Spinal cord (tissue), 10 donors: ENCODE measurements around the gene ULK1. TPM values are rescaled to one million over a fixed set of nuclear protein-coding genes. Genes with fewer than 3 reads are reported as not detected.

Experiments
- DNase-seq, 6 donors: peaks; one replicate each; pipeline versions ENCODE4 v3.0.0 to v3.0.0-alpha.2; 2013 to 2015; ENCODE audit warnings: low spot score in 6 of 6, low read depth in 4 of 6
- H3K27ac ChIP-seq: one replicate; pipeline ENCODE4 v1.5.1; 2013; ENCODE audit warnings: low read depth, low read length, control low read depth
- H3K27me3 ChIP-seq: one replicate; pipeline ENCODE4 v1.6.1; 2013; ENCODE audit warnings: low read length; ENCODE audit not compliant: control insufficient read depth, insufficient read depth
- H3K36me3 ChIP-seq: one replicate; pipeline ENCODE4 v1.6.1; 2013; ENCODE audit warnings: low read length; ENCODE audit not compliant: control insufficient read depth, insufficient read depth
- H3K4me1 ChIP-seq: one replicate; pipeline ENCODE4 v1.6.1; 2013; ENCODE audit warnings: low read length; ENCODE audit not compliant: control insufficient read depth, insufficient read depth
- H3K4me3 ChIP-seq: one replicate; pipeline ENCODE4 v1.5.1; 2013; ENCODE audit warnings: low read depth, low read length, control low read depth
- H3K9me3 ChIP-seq: one replicate; pipeline ENCODE4 v1.6.1; 2013; ENCODE audit warnings: low read length; ENCODE audit not compliant: control insufficient read depth, insufficient read depth
- WGBS: methylation state at CpG from one replicate; pipeline ENCODE4 v1.1.5; 2013; ENCODE audit warnings: missing lambda C conversion rate; ENCODE audit not compliant: insufficient coverage; 5-methylcytosine and 5-hydroxymethylcytosine counted together
- polyA plus RNA-seq, 2 donors: library from polyadenylated mRNA; unstranded; fragments of 120-200 nt; gene quantifications; one replicate each; pipeline ENCODE4 v1.2.1, GENCODE V29; 2013; ENCODE audit not compliant: insufficient read length in 2 of 2
- total RNA-seq, 2 donors: library from RNA; depleted of rRNA in 1 of 2; stranded (reverse); fragments of 120-200 nt in 1 of 2; fragments of >200 nt in 1 of 2; gene quantifications; one replicate each; pipeline versions ENCODE4 v1.2.3 to v1.2.4, GENCODE V29; 2013 to 2014
- donor health status: healthy.

ULK1 gene
- total and polyA plus RNA-seq, 4 donors: 10.0 to 50.0 (median 24.6) TPM

DNA sequence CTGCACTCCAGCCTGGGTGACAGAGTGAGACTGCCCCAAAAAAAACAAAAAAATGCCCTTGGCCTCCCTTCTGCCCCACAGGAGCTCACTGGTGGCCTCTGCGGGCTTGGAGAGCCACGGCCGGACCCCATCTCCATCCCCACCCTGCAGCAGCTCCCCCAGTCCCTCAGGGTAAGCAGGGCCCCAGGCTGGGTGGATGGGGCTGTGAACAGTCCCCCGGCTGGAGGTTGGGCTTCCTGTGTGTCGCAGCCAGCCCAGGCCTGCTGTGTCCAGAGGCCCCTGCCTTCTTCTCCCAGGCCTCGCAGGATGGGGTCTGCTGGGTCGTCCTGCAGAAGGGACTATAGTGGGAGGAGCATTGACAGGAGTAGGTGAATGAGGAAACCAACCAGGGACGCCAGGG is 19.2 kb downstream of the ULK1 start:
- Histone ChIP-seq H3K27me3 (no peaks in the 10 kb centered on the region), H3K27ac (no peak overlapping the region), H3K36me3 (peaks cover 100% of the 10 kb centered on the region), H3K4me3 (no peak overlapping the region), H3K4me1 (peaks cover 12% of the 10 kb centered on the region), H3K9me3 (no peaks in the 10 kb centered on the region)
- DNase-seq: no peak
- 99% methylated on average over 7 of the region's 8 CpGs for WGBS

DNA sequence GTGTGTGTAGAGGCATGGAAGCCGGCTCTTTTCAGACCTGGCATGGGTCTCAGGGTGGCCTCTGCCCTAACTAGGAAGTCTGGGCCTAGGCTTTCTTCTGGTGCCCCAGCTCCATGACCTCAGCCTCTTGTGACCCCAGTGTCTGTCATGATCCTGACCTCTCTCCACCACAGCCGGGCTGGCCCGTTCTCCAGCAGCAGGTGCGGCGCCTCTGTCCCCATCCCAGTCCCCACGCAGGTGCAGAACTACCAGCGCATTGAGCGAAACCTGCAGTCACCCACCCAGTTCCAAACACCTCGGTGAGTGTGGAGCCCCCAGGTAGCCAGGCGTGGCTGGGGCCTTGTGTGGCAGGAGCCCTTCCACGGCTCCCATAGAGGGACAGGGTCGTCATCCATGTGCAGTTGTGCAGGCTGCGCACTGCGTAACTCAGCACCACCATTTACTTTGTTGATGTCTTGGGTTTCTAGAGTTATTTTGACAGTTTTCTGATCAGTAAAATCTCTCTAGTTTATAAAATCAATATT is 19.8 kb downstream of the ULK1 start:
- H3K36me3 ChIP-seq: peaks cover 100% of the 10 kb centered on the region
- no peak overlapping the region for H3K4me3 ChIP-seq
- H3K9me3 ChIP-seq: no peaks in the 10 kb centered on the region
- WGBS: 92% methylated on average over 10 of the region's 14 CpGs
- no peak overlapping the region for H3K27ac ChIP-seq
- peaks cover 12% of the 10 kb centered on the region for H3K4me1 ChIP-seq
- DNase-seq: no peak
- H3K27me3 ChIP-seq: no peaks in the 10 kb centered on the region

DNA sequence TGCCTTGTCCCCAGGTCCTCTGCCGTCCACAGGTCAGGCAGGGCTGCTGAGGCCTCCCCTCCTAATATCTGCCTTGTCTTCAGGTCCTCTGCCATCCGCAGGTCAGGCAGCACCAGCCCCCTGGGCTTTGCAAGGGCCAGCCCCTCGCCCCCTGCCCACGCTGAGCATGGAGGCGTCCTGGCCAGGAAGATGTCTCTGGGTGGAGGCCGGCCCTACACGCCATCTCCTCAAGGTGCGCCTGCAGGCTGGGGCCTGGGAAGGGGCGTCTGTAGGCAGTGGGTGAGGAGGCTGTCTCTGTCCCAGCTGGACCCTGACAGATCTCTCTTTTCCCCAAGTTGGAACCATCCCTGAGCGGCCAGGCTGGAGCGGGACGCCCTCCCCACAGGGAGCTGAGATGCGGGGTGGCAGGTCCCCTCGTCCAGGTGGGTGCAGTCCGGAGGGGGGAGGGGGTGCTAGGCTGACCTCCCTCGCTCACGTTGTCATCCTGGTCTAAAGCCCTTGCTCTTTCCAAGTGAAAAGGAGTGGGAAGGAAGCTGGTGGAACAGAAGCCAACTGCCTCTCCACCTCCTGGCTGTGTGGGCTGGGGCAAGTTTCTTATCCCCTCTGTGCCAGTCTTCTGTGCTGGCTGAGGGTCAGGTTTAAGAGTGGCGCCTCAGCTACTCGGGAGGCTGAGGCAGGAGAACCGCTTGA is 20.7 kb downstream of the ULK1 start:
- WGBS: 94% methylated on average over 11 of the region's 20 CpGs
- no peaks in the 10 kb centered on the region for H3K9me3 ChIP-seq
- peaks cover 12% of the 10 kb centered on the region for H3K4me1 ChIP-seq
- no peaks in the 10 kb centered on the region for H3K27me3 ChIP-seq
- H3K36me3 ChIP-seq: peaks cover 100% of the 10 kb centered on the region
- no peak overlapping the region for H3K4me3 ChIP-seq
- no peak overlapping the region for H3K27ac ChIP-seq
- DNase-seq: no peak

DNA sequence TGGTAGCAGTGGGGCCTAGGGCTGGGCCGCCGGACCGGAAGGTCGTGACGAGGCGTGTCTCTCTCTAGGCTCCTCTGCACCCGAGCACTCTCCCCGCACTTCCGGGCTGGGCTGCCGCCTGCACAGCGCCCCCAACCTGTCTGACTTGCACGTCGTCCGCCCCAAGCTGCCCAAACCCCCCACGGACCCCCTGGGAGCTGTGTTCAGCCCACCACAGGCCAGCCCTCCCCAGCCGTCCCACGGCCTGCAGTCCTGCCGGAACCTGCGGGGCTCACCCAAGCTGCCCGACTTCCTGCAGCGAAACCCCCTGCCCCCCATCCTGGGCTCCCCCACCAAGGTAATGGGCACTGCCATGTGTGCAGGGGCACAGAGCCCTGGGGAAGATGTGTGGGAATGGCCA is 21.4 kb downstream of the ULK1 start:
- peaks cover 100% of the 10 kb centered on the region for H3K36me3 ChIP-seq
- H3K27ac ChIP-seq: no peak overlapping the region
- no peak overlapping the region for H3K4me3 ChIP-seq
- H3K27me3 ChIP-seq: no peaks in the 10 kb centered on the region
- 87% methylated on average over 17 of the region's 21 CpGs for WGBS
- DNase-seq: no peak
- no peaks in the 10 kb centered on the region for H3K9me3 ChIP-seq
- H3K4me1 ChIP-seq: peaks cover 12% of the 10 kb centered on the region

- Histone ChIP-seq H3K4me1 (peaks cover 12% of the 10 kb centered on the region), H3K27me3 (no peaks in the 10 kb centered on the region), H3K27ac (no peak overlapping the region), H3K4me3 (no peak overlapping the region), H3K9me3 (no peaks in the 10 kb centered on the region), H3K36me3 (peaks cover 100% of the 10 kb centered on the region)
- no peak for DNase-seq
- 91% methylated on average over 25 of the region's 36 CpGs for WGBS
Measured at GRCh38 chr12:131916306-131917138, 22.1 kb downstream of the ULK1 start.

GRCh38 chr12:131917139-131917710 is 22.8 kb downstream of the ULK1 start:
- no peak overlapping the region for H3K4me3 ChIP-seq
- WGBS: 83% methylated on average over 24 of the region's 31 CpGs
- no peak for DNase-seq
- no peaks in the 10 kb centered on the region for H3K9me3 ChIP-seq
- no peak overlapping the region for H3K27ac ChIP-seq
- peaks cover 8% of the 10 kb centered on the region for H3K4me1 ChIP-seq
- H3K27me3 ChIP-seq: no peaks in the 10 kb centered on the region
- H3K36me3 ChIP-seq: peaks cover 100% of the 10 kb centered on the region

DNA sequence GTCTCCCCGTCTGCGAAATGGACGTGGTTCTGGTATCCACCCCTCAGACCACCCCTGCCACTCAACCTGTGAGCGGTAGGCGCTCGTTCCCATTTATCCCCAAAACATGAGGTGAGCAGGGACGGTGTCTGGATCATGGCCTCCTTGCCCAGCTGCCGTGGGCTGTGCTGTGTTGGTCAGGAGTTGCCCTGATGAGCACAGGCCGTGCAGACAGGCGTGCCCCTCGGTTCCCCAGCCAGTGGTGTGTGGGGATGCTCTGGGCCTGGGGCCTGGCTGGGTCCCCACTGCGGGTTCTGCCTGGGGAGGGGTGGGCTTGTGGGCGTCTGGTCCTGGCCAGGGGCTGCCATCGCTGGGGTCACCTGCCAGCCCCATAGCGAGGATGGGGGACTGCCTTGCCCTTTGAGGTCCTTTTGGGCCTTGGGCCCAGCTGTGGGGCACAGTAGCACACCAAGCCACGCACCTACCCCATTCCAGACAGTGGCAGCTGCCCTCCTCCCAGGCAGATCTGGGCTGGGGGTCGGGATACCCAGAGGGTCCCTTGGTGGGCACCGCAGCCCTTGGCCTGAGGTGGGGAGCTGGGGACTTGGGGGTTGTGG is 23.4 kb downstream of the ULK1 start:
- Histone ChIP-seq H3K4me1 (peaks cover 2% of the 10 kb centered on the region), H3K27me3 (no peaks in the 10 kb centered on the region), H3K27ac (no peak overlapping the region), H3K36me3 (peaks cover 100% of the 10 kb centered on the region), H3K4me3 (no peak overlapping the region), H3K9me3 (no peaks in the 10 kb centered on the region)
- no peak for DNase-seq
- 90% methylated on average over 15 of the region's 18 CpGs for WGBS

DNA sequence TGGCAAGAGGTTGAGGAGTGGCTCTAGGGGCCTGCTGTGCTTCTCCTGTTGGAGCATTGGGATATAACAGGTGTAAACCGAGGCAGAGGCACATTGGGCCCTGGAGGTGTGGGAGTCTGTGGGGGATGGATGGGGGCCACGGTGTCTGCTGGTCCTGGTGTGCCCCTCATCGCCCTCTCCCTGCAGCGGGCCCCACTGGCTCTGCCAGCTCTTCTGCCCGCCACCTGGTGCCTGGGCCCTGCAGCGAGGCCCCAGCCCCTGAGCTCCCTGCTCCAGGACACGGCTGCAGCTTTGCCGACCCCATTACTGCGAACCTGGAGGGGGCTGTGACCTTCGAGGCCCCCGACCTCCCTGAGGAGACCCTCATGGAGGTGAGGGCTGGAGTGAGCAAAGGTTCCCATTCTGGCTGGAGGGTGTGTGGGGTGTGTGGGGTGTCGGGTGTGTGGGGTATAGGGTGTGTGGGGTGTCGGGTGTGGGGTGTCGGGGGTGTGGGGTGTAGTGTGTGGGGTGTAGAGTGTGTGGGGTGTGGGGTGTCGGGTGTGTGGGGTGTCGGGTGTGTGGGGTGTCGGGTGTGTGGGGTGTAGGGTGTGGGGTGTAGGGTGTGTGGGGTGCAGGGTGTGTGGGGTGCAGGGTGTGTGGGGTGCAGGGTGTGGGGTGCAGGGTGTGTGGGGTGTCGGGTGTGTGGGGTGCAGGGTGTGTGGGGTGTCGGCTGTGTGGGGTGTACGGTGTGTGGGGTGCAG is 24.1 kb downstream of the ULK1 start:
- peaks cover 100% of the 10 kb centered on the region for H3K36me3 ChIP-seq
- WGBS: 93% methylated on average over 14 of the region's 20 CpGs

GRCh38 chr12:131919051-131919347 is 24.6 kb downstream of the ULK1 start:
- peaks cover 96% of the 10 kb centered on the region for H3K36me3 ChIP-seq
- no peak overlapping the region for H3K27ac ChIP-seq

More for the DNA sequence above, 24.1 kb downstream of the ULK1 start:
- Histone ChIP-seq H3K9me3 (no peaks in the 10 kb centered on the region), H3K4me1 (no peaks in the 10 kb centered on the region), H3K27me3 (no peaks in the 10 kb centered on the region), H3K27ac (no peak overlapping the region), H3K4me3 (no peak overlapping the region)
- no peak for DNase-seq

More at GRCh38 chr12:131919051-131919347, 24.6 kb downstream of the ULK1 start:
- no peak for DNase-seq
- 97% methylated on average over 19 of the region's 19 CpGs for WGBS
- H3K9me3 ChIP-seq: no peaks in the 10 kb centered on the region
- no peaks in the 10 kb centered on the region for H3K27me3 ChIP-seq
- no peak overlapping the region for H3K4me3 ChIP-seq
- no peaks in the 10 kb centered on the region for H3K4me1 ChIP-seq
